ENCODE results near the gene LMNA.

The LMNA gene

GRCh38 chr1:156101880-156102279 is 12.6 kb upstream of the LMNA start:
- TF ChIP-seq CTCF (IDR thresholded peaks at IDR 0.05; ENCODE audit: control extremely low read depth, extremely low read depth, low read depth, missing control alignments), result no peak
- ChIA-PET CTCF (interaction anchor here (1.5 to 29.1 kb wide), 3 partner anchors 10 to 123 kb away, joined by 6 to 1172 read pairs (median 9); partner anchors contain the start of gene LMNA), POLR2A (interaction anchor here (13.4 kb wide), 1 partner anchor 20 kb away, joined by 266 read pairs; the partner anchor contains the start of gene LMNA)
- DNase-seq (ENCODE audit: extremely low spot score), result no peak

- ChIA-PET CTCF (interaction anchor here (0.9 to 29.1 kb wide), 4 partner anchors 8 to 122 kb away, joined by 3 to 1172 read pairs (median 8); partner anchors contain the start of gene LMNA), POLR2A (interaction anchor here (0.6 to 13.4 kb wide), 3 partner anchors 19 to 180 kb away, joined by 3 to 266 read pairs (median 6); partner anchors contain the start of genes LMNA and SMG5)
- TF ChIP-seq CTCF (IDR thresholded peaks at IDR 0.05; ENCODE audit: control extremely low read depth, extremely low read depth, low read depth, missing control alignments), result no peak
- no peak for DNase-seq (ENCODE audit: extremely low spot score)
Observed at GRCh38 chr1:156102633-156103511, 11.6 kb upstream of the LMNA start.

- POLR2A ChIA-PET, result interaction anchor here (0.6 to 13.4 kb wide), 2 partner anchors 18 to 422 kb away, joined by 6 to 266 read pairs; partner anchors contain the start of gene LMNA
- no peak for DNase-seq (ENCODE audit: extremely low spot score)
- TF ChIP-seq CTCF (IDR thresholded peaks at IDR 0.05; ENCODE audit: control extremely low read depth, extremely low read depth, low read depth, missing control alignments), result no peak
- CTCF ChIA-PET, result interaction anchor here (0.9 to 29.1 kb wide), 4 partner anchors 6 to 21 kb away, joined by 3 to 1172 read pairs (median 50); partner anchors contain the start of gene LMNA
Observed at GRCh38 chr1:156103521-156103947, 11.0 kb upstream of the LMNA start.

GRCh38 chr1:156104065-156104810 is 10.3 kb upstream of the LMNA start:
- POLR2A ChIA-PET, result interaction anchor here (0.6 to 13.4 kb wide), 2 partner anchors 18 to 423 kb away, joined by 6 to 266 read pairs; partner anchors contain the start of gene LMNA
- TF ChIP-seq CTCF (IDR thresholded peaks at IDR 0.05; ENCODE audit: control extremely low read depth, extremely low read depth, low read depth, missing control alignments), result no peak
- DNase-seq (ENCODE audit: extremely low spot score), result no peak
- CTCF ChIA-PET, result interaction anchor here (1.0 to 29.1 kb wide), 5 partner anchors 7 to 55 kb away, joined by 3 to 1172 read pairs (median 9); partner anchors contain the start of gene LMNA

GRCh38 chr1:156104861-156105832 is 9.4 kb upstream of the LMNA start:
- DNase-seq (ENCODE audit: extremely low spot score), result no peak
- TF ChIP-seq CTCF (IDR thresholded peaks at IDR 0.05; ENCODE audit: control extremely low read depth, extremely low read depth, low read depth, missing control alignments), result no peak
- POLR2A ChIA-PET, result interaction anchor here (0.6 to 13.4 kb wide), 2 partner anchors 17 to 400 kb away, joined by 4 to 266 read pairs; partner anchors contain the start of gene LMNA
- CTCF ChIA-PET, result interaction anchor here (0.7 to 29.1 kb wide), 5 partner anchors 8 to 120 kb away, joined by 3 to 1172 read pairs (median 7); partner anchors contain the start of gene LMNA
